NCI-H2081 treated with DMSO at 0.1 percent for 48 hours (cell line): Measurements from ENCODE around the gene CDS2.

Experiments
- DNase-seq: peaks from one replicate; lab custom pipeline; 2025; lab: John Stamatoyannopoulos, UW

The CDS2 gene

GRCh38 chr20:5212907-5213487 is 86.2 kb downstream of the CDS2 start:
- DNase-seq: no peak

GRCh38 chr20:5214826-5215225 is 88.0 kb downstream of the CDS2 start:
- DNase-seq: no peak

GRCh38 chr20:5215672-5216304 is 89.0 kb downstream of the CDS2 start:
- no peak for DNase-seq

GRCh38 chr20:5216663-5217062 is 89.9 kb downstream of the CDS2 start:
- no peak for DNase-seq

GRCh38 chr20:5217616-5218015 is 90.8 kb downstream of the CDS2 start:
- no peak for DNase-seq

GRCh38 chr20:5220321-5221060 is 93.7 kb downstream of the CDS2 start:
- no peak for DNase-seq

- DNase-seq: no peak
Measured at GRCh38 chr20:5221061-5221430, 94.2 kb downstream of the CDS2 start.

GRCh38 chr20:5222919-5223634 is 96.3 kb downstream of the CDS2 start:
- no peak for DNase-seq

GRCh38 chr20:5230544-5230943 is 103.7 kb downstream of the CDS2 start:
- DNase-seq: no peak

GRCh38 chr20:5234158-5234557 is 107.3 kb downstream of the CDS2 start:
- peak; percentile 20 for DNase-seq

- no peak for DNase-seq
Measured at GRCh38 chr20:5234978-5235377, 108.2 kb downstream of the CDS2 start.
